ENCODE data around the gene SLC22A23. TPM values are rescaled to one million over a fixed set of nuclear protein-coding genes. Genes with fewer than 3 reads are reported as not detected.

Gene SLC22A23
- total RNA-seq, 2 experiments from 2014 or later: not detected

GRCh38 chr6:3228771-3229565 is 227.9 kb downstream of the SLC22A23 start:
- Histone ChIP-seq H3K9me3 (ENCODE audit: low read length) (no peaks in the 10 kb centered on the region), H3K4me3 (ENCODE audit: low read depth, low read length, poor library complexity, severe bottlenecking) (peak overlapping the region; percentile 5), H3K4me1 (ENCODE audit: insufficient read depth, low read length, poor library complexity, severe bottlenecking) (peaks cover 30% of the 10 kb centered on the region), H2AFZ (ENCODE audit: low read length) (no peak overlapping the region), H3K9me2 (ENCODE audit: insufficient read depth, low read length) (no peaks in the 10 kb centered on the region), H4K20me1 (ENCODE audit: insufficient read depth, low read length) (no peaks in the 10 kb centered on the region), H3K4me2 (ENCODE audit: low read length) (peak overlapping the region; percentile 49), H3K79me2 (ENCODE audit: insufficient read depth, low read depth, low read length) (no peaks in the 10 kb centered on the region), H3K36me3 (ENCODE audit: insufficient read depth, low read length) (no peaks in the 10 kb centered on the region), H3K27ac (ENCODE audit: low read depth, low read length, poor library complexity, severe bottlenecking) (no peak overlapping the region)
- no TSS peak for BruUV-seq (replicated peaks)
- ChIA-PET CTCF (ENCODE audit: unreplicated experiment) (no interaction called here), POLR2A (interaction anchor here (0.7 to 1.0 kb wide), 2 partner anchors 69 to 315 kb away, joined by 3 to 5 read pairs; no protein-coding TSS in a partner anchor)
- intact Hi-C loops (cut with micrococcal nuclease; ENCODE audit: unreplicated experiment): no loop called here
- TF ChIP-seq CTCF (conservative IDR thresholded peaks at IDR 0.05; ENCODE audit: low read length) (no peak), EZH2phosphoT487 (IDR thresholded peaks at IDR 0.05; ENCODE audit: borderline replicate concordance, low read depth, low read length) (peak; percentile 47; the same call in 1 of the 2 replicates)
- no peak for DNase-seq (ENCODE audit: low spot score)

GRCh38 chr6:3228046-3228671 is 228.7 kb downstream of the SLC22A23 start:
- H3K9me3 ChIP-seq (ENCODE audit: low read length): no peaks in the 10 kb centered on the region
- H3K4me2 ChIP-seq (ENCODE audit: low read length): peak overlapping the region; percentile 89
- intact Hi-C loops (cut with micrococcal nuclease; ENCODE audit: unreplicated experiment): no loop called here
- CTCF ChIA-PET (ENCODE audit: unreplicated experiment): interaction anchor here (1.0 kb wide), 1 partner anchor 24 kb away, joined by 3 read pairs; no protein-coding TSS in a partner anchor
- no peaks in the 10 kb centered on the region for H3K36me3 ChIP-seq (ENCODE audit: insufficient read depth, low read length)
- no peak overlapping the region for H3K27ac ChIP-seq (ENCODE audit: low read depth, low read length, poor library complexity, severe bottlenecking)
- H4K20me1 ChIP-seq (ENCODE audit: insufficient read depth, low read length): no peaks in the 10 kb centered on the region
- no peak overlapping the region for H2AFZ ChIP-seq (ENCODE audit: low read length)
- H3K4me3 ChIP-seq (ENCODE audit: low read depth, low read length, poor library complexity, severe bottlenecking): peak overlapping the region; percentile 56
- H3K79me2 ChIP-seq (ENCODE audit: insufficient read depth, low read depth, low read length): no peaks in the 10 kb centered on the region
- no peak for DNase-seq (ENCODE audit: low spot score)
- TF ChIP-seq EZH2phosphoT487 (IDR thresholded peaks at IDR 0.05; ENCODE audit: borderline replicate concordance, low read depth, low read length): no peak
- no peaks in the 10 kb centered on the region for H3K9me2 ChIP-seq (ENCODE audit: insufficient read depth, low read length)
- no TSS peak for BruUV-seq (replicated peaks)
- POLR2A ChIA-PET: no interaction called here
- H3K4me1 ChIP-seq (ENCODE audit: insufficient read depth, low read length, poor library complexity, severe bottlenecking): peaks cover 30% of the 10 kb centered on the region

DNA sequence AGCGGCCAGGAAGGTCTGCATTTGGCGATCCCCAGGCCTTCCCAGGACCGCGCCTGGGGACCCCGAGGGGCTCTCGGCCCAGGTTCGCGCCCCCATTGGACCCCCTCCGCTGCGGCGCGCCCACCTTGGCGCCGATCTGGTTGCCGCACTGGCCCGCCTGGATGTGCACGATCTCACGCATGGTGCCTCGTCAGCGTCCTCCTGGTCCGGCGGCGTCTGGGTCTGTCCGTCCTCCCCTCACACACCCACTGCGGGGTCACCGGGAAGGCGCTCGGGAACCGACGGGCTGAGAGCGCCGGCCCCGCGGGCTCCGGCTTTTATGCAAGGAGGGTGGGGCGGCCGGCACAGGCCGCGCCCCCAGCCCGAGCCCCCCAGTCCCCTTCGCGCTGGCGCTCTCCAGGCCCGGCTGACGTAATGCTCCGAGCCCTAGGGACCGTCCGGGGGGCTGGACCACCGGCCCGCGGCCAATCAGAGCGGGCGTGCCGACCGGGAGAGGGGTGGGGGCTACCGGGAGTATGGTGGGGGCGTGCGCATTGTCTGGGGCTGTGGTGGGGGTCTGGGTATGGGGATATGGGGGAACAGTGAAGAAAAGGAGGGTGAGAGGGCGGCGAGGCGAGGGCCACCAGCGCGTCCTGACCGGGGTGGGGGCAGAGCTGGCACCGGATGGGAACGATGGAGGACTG is 229.3 kb downstream of the SLC22A23 start, which contains the start of gene TUBB2B:
TSS of gene TUBB2B (minus strand) at position 291 of the 683 bp plus-strand sequence. CDS start at position 181, 110 bp downstream.
- intact Hi-C loops (cut with micrococcal nuclease; ENCODE audit: unreplicated experiment): no loop called here
- no TSS peak for BruUV-seq (replicated peaks)
- Histone ChIP-seq H2AFZ (ENCODE audit: low read length) (no peak within 1 kb of the TSS), H3K27ac (ENCODE audit: low read depth, low read length, poor library complexity, severe bottlenecking) (no peak within 1 kb of the TSS), H3K4me2 (ENCODE audit: low read length) (peak within 1 kb of the TSS; percentile 89), H4K20me1 (ENCODE audit: insufficient read depth, low read length) (no peaks in the 10 kb centered on the region), H3K9me2 (ENCODE audit: insufficient read depth, low read length) (no peaks in the 10 kb centered on the region), H3K36me3 (ENCODE audit: insufficient read depth, low read length) (no peaks in the 10 kb centered on the region), H3K79me2 (ENCODE audit: insufficient read depth, low read depth, low read length) (no peaks in the 10 kb centered on the region), H3K4me3 (ENCODE audit: low read depth, low read length, poor library complexity, severe bottlenecking) (peak within 1 kb of the TSS; percentile 56), H3K9me3 (ENCODE audit: low read length) (no peaks in the 10 kb centered on the region), H3K4me1 (ENCODE audit: insufficient read depth, low read length, poor library complexity, severe bottlenecking) (peaks cover 30% of the 10 kb centered on the region)
- ChIA-PET POLR2A (interaction anchor here (0.5 to 0.6 kb wide), 3 partner anchors 32 to 103 kb away, joined by 3 to 6 read pairs (median 3); no protein-coding TSS in a partner anchor), CTCF (ENCODE audit: unreplicated experiment) (interaction anchor here (1.0 kb wide), 1 partner anchor 24 kb away, joined by 3 read pairs; no protein-coding TSS in a partner anchor)
- TF ChIP-seq CTCF (conservative IDR thresholded peaks at IDR 0.05; ENCODE audit: low read length) (no peak), EZH2phosphoT487 (IDR thresholded peaks at IDR 0.05; ENCODE audit: borderline replicate concordance, low read depth, low read length) (no peak)
- no peak for DNase-seq (ENCODE audit: low spot score)
